ENCODE data around the gene DIAPH2.

- TF ChIP-seq EZH2 (IDR thresholded peaks at IDR 0.05; ENCODE audit: low read depth, unreplicated experiment) (no peak), POLR2AphosphoS5 (IDR thresholded peaks at IDR 0.05; ENCODE audit: low read depth) (no peak), REST (IDR thresholded peaks at IDR 0.05; ENCODE audit: unreplicated experiment) (no peak), EZH2phosphoT487 (IDR thresholded peaks at IDR 0.05; ENCODE audit: unreplicated experiment) (no peak), ETS1 (IDR thresholded peaks at IDR 0.05) (no peak), ZNF114 (CRISPR knock-in tag; IDR thresholded peaks at IDR 0.05) (no peak), CREB1 (CRISPR knock-in tag; IDR thresholded peaks at IDR 0.05; ENCODE audit: low read depth) (no peak), ZNF331 (CRISPR knock-in tag; IDR thresholded peaks at IDR 0.05; ENCODE audit: low read depth) (no peak), STAT1 (IDR thresholded peaks at IDR 0.05; ENCODE audit: unreplicated experiment) (no peak)
- TF ChIP-seq, protein P1, sequence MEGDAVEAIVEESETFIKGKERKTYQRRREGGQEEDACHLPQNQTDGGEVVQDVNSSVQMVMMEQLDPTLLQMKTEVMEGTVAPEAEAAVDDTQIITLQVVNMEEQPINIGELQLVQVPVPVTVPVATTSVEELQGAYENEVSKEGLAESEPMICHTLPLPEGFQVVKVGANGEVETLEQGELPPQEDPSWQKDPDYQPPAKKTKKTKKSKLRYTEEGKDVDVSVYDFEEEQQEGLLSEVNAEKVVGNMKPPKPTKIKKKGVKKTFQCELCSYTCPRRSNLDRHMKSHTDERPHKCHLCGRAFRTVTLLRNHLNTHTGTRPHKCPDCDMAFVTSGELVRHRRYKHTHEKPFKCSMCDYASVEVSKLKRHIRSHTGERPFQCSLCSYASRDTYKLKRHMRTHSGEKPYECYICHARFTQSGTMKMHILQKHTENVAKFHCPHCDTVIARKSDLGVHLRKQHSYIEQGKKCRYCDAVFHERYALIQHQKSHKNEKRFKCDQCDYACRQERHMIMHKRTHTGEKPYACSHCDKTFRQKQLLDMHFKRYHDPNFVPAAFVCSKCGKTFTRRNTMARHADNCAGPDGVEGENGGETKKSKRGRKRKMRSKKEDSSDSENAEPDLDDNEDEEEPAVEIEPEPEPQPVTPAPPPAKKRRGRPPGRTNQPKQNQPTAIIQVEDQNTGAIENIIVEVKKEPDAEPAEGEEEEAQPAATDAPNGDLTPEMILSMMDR (conservative IDR thresholded peaks at IDR 0.05; ENCODE audit: low read depth in 2 of 2): no peak
Observed at GRCh38 chrX:97522307-97522706, 837.7 kb downstream of the DIAPH2 start.

Data from GM23338 (cell line).